ENCODE data around the gene ANKS6.

ANKS6 gene

DNA sequence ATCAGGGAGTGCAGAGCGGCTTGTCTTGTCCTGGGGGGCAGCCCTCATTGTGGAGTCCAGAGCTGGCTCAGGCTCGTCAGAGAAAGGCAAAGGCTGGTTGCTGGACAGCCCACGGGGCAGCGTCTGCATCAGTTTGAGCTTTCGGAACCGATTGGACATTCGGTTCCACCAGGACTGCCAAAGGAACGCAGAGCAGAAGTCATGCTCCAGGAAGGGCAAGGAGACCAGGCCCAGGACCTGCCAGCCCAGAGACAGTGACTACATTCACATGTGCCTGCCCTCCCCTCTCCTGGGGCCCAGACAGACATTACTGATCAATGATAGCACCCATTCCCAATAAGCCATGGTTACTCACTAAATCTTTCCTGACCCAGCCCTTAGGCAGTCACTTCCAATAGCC is 18.1 kb downstream of the ANKS6 start:
- TF ChIP-seq ZNF274 (IDR thresholded peaks at IDR 0.05; ENCODE audit: low read depth, low read length), result no peak
- H3K4me3 ChIP-seq (ENCODE audit: low read length), result no peak overlapping the region

GRCh38 chr9:98777618-98778017 is 18.7 kb downstream of the ANKS6 start:
- no peak for TF ChIP-seq ZNF274 (IDR thresholded peaks at IDR 0.05; ENCODE audit: low read depth, low read length)
- H3K4me3 ChIP-seq (ENCODE audit: low read length), result no peak overlapping the region

DNA sequence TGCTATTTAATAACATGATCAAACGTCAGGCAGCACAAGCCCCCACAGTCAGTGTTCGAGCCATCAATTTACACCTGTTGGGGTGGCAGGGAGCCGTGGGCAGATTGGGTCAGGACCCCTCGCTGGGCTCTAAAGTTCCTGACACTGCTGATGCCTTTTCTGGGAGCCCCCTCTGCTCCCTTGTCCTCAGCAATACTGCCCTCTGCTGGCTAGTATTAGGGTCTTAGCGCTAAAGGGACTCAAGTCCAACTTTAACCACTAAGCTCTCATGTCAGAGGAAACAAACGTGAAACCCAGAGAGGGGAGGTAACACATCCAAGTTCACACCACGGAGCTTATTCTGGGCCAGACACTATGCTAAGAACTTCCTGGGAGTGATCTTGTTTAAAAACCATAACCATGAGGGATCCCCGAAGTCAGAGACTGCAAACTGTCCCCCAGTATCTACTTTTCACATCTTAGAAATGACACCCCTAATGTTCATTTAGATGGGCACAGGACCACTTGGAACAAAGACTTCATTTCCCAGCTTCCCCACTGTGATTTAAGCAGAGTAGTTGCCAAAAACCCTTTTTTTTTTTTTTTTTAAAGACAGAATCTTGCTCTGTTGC is 20.4 kb downstream of the ANKS6 start:
- TF ChIP-seq ZNF274 (IDR thresholded peaks at IDR 0.05; ENCODE audit: low read depth, low read length), result no peak
- H3K4me3 ChIP-seq (ENCODE audit: low read length), result no peak overlapping the region

- TF ChIP-seq ZNF274 (IDR thresholded peaks at IDR 0.05; ENCODE audit: low read depth, low read length), result no peak
- H3K4me3 ChIP-seq (ENCODE audit: low read length), result no peak overlapping the region
Measured at GRCh38 chr9:98774746-98775145, 21.6 kb downstream of the ANKS6 start.

DNA sequence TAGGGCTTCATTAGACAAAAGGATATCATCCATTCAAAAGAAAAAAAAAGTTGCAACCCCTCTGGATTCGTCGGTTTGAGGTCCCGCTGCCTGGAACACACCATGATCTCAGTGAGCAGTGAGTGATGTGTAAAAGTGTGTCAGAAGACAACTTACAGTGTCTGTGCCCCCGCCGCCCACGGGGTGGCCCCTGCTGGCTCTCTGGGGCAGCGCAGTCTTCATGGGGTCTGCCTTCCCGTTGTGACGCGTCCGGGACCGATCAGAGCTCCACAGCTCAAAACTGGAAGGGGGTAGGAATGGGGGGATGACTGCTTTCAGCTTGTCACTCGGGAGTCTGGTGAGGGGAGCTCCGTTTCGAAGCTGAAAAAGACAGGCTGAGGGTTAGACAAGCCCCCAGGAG is 22.6 kb downstream of the ANKS6 start:
- H3K4me3 ChIP-seq (ENCODE audit: low read length), result no peak overlapping the region
- no peak for TF ChIP-seq ZNF274 (IDR thresholded peaks at IDR 0.05; ENCODE audit: low read depth, low read length)

GRCh38 chr9:98772364-98773155 is 23.8 kb downstream of the ANKS6 start:
- TF ChIP-seq ZNF274 (IDR thresholded peaks at IDR 0.05; ENCODE audit: low read depth, low read length), result no peak

DNA sequence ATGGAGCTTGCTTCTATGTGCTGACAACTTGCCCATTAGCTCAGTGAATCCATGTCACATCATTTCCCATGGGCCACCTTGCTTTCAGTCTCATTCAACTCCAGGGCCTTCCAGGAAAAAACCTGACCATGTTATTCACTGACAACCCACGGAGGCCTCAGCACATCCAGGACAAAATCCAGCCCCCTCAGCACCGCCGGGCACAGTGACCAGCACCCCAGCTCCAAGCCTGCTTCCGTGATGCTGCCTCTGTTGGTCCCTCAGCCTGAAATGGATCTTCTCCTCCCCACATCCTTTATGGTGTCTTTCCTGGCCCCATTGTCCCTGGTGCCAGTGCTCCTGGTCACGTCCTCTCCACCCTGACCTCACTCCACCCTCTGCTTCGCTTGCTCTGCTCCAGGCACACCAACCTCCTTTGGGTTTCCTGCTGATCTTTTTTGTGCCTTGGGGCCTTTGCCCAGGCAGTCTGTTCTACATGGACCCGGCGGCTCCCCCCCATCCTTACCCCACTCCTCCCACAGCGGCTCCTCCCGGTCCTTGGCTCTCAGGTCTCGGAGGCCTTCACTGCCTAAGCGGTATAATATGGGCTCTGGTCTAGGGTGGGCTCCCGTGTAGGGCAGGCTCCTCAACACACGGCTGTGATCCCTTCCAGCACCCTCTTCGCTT is 25.0 kb downstream of the ANKS6 start:
- no peak for TF ChIP-seq ZNF274 (IDR thresholded peaks at IDR 0.05; ENCODE audit: low read depth, low read length)
- H3K4me3 ChIP-seq (ENCODE audit: low read length), result no peak overlapping the region

More at GRCh38 chr9:98772364-98773155, 23.8 kb downstream of the ANKS6 start:
- H3K4me3 ChIP-seq (ENCODE audit: low read length), result no peak overlapping the region

- H3K4me3 ChIP-seq (ENCODE audit: low read length), result no peak overlapping the region
- TF ChIP-seq ZNF274 (IDR thresholded peaks at IDR 0.05; ENCODE audit: low read depth, low read length), result no peak
Measured at GRCh38 chr9:98770717-98771116, 25.6 kb downstream of the ANKS6 start.

DNA sequence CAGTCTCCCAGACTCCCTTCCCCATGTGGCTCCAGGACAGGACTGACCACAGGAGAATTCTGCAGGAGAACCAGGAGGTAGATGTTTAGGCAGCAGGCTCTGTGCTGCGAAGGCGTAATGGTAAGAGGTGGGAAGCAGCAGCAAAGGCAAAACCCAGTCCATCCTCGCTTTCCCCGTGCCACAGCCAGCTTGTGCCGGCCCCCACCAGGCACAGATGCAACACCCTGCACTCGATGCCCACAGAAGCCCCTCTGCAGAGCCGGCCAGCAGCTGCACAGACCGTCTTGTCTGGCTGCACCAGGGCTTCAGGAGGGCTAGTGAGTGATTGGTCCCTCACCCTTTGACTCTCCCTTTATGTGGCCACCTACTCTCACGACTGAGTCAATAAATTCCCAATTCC is 28.0 kb downstream of the ANKS6 start:
- TF ChIP-seq ZNF274 (IDR thresholded peaks at IDR 0.05; ENCODE audit: low read depth, low read length), result no peak

GRCh38 chr9:98767915-98768314 is 28.4 kb downstream of the ANKS6 start:
- H3K4me3 ChIP-seq (ENCODE audit: low read length), result no peak overlapping the region
- no peak for TF ChIP-seq ZNF274 (IDR thresholded peaks at IDR 0.05; ENCODE audit: low read depth, low read length)

More for the DNA sequence above, 28.0 kb downstream of the ANKS6 start:
- H3K4me3 ChIP-seq (ENCODE audit: low read length), result no peak overlapping the region

DNA sequence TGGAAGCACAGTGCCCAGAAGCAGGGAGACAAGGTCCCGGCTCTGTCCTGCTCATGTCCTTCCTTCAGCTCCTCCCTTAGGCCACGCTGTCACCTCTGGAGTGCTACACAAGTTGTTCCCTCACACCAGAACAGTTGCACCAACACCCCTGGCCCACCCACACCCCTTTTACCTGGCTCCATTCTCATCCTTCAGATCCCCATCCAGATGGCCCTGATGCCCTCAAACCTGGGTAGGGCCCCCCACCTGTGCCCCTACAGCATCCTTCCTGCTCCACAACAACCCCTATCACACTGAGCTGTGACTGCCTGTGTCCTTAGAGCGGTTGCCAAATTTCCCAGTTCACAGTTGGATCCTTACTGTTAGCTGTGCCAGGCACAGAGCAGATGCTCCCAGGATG is 29.2 kb downstream of the ANKS6 start:
- no peak overlapping the region for H3K4me3 ChIP-seq (ENCODE audit: low read length)
- no peak for TF ChIP-seq ZNF274 (IDR thresholded peaks at IDR 0.05; ENCODE audit: low read depth, low read length)

GRCh38 chr9:98766586-98766985 is 29.8 kb downstream of the ANKS6 start:
- H3K4me3 ChIP-seq (ENCODE audit: low read length), result no peak overlapping the region
- no peak for TF ChIP-seq ZNF274 (IDR thresholded peaks at IDR 0.05; ENCODE audit: low read depth, low read length)

GRCh38 chr9:98765256-98765655 is 31.1 kb downstream of the ANKS6 start:
- no peak for TF ChIP-seq ZNF274 (IDR thresholded peaks at IDR 0.05; ENCODE audit: low read depth, low read length)
- H3K4me3 ChIP-seq (ENCODE audit: low read length), result no peak overlapping the region

GRCh38 chr9:98763986-98764745 is 32.2 kb downstream of the ANKS6 start:
- H3K4me3 ChIP-seq (ENCODE audit: low read length), result no peak overlapping the region
- no peak for TF ChIP-seq ZNF274 (IDR thresholded peaks at IDR 0.05; ENCODE audit: low read depth, low read length)

All from GM08714 (cell line).